ENCODE results near the gene VTI1B. TPM values are rescaled to one million over a fixed set of nuclear protein-coding genes. Genes with fewer than 3 reads are reported as not detected.

Gene VTI1B
- total RNA-seq, 1 donor from 2014 or later = 108 TPM

DNA sequence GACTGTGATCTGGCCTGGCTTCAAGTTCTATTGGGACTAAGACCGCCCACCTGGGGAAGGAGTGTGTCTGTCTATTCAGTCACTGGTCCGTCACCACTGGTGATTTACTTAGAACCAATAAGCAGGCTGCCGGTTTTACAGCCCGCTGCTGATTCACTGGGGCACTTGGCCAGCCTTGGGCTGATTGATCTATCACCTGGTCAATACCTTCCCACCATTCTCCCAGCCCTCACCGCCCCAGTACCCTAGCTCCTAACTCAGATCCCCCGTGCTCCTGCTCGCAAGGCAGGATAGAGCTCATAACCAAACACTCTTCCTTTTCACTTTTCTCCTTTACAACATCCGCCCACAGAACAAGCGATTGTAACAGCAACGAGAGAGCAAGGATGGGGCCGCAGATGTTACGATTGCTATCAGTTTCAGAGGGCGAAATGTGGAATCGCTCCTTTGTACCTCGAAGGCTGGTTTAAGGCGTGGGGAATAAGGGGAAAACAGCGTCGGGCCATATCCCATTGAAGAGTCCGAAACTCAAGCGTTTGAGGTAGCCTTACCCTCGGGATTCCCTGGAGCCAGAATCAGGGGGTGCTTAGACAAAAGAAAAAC, 20.5 kb upstream of the VTI1B start:
- no peaks in the 10 kb centered on the region for H3K27me3 Mint-ChIP-seq (ENCODE audit: low read depth)
- TF ChIP-seq, protein P1, sequence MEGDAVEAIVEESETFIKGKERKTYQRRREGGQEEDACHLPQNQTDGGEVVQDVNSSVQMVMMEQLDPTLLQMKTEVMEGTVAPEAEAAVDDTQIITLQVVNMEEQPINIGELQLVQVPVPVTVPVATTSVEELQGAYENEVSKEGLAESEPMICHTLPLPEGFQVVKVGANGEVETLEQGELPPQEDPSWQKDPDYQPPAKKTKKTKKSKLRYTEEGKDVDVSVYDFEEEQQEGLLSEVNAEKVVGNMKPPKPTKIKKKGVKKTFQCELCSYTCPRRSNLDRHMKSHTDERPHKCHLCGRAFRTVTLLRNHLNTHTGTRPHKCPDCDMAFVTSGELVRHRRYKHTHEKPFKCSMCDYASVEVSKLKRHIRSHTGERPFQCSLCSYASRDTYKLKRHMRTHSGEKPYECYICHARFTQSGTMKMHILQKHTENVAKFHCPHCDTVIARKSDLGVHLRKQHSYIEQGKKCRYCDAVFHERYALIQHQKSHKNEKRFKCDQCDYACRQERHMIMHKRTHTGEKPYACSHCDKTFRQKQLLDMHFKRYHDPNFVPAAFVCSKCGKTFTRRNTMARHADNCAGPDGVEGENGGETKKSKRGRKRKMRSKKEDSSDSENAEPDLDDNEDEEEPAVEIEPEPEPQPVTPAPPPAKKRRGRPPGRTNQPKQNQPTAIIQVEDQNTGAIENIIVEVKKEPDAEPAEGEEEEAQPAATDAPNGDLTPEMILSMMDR (IDR thresholded peaks at IDR 0.05) = no peak
- H3K4me3 Mint-ChIP-seq (ENCODE audit: unreplicated experiment) = peak overlapping the region; percentile 98
- no peak for DNase-seq (ENCODE audit: low spot score)
- peaks cover 13% of the 10 kb centered on the region for H3K36me3 Mint-ChIP-seq (ENCODE audit: low read depth)
- peaks cover 20% of the 10 kb centered on the region for H3K4me1 Mint-ChIP-seq (ENCODE audit: low read depth)
- peak overlapping the region; percentile 94 for H3K27ac Mint-ChIP-seq (ENCODE audit: unreplicated experiment)
- H3K9me3 Mint-ChIP-seq (ENCODE audit: low read depth) = no peaks in the 10 kb centered on the region

DNA sequence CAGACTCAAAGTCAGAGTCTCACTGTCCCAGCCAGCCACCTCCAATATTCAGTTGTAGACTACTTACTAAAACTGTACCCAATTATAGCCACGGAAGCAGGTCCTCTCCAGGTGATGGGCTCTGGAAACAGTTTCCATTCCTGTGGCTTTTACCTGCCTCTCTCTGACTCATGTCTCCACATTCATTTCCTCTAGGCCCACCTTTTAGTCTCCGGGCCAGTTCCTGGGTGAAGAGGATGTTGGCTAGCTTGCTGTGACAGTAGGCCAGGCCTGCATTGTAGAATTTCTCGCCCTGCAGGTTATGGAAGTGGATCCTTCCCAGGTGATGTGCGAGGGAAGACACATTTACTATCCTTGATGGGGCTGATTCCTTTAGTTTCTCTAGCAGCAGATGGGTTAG, 15.6 kb upstream of the VTI1B start:
- Mint-ChIP-seq H3K4me3 (ENCODE audit: unreplicated experiment) (no peak overlapping the region), H3K36me3 (ENCODE audit: low read depth) (peaks cover 33% of the 10 kb centered on the region), H3K4me1 (ENCODE audit: low read depth) (peaks cover 20% of the 10 kb centered on the region), H3K9me3 (ENCODE audit: low read depth) (no peaks in the 10 kb centered on the region), H3K27me3 (ENCODE audit: low read depth) (no peaks in the 10 kb centered on the region), H3K27ac (ENCODE audit: unreplicated experiment) (no peak overlapping the region)
- TF ChIP-seq, protein P1 (IDR thresholded peaks at IDR 0.05) = no peak
- no peak for DNase-seq (ENCODE audit: low spot score)

DNA sequence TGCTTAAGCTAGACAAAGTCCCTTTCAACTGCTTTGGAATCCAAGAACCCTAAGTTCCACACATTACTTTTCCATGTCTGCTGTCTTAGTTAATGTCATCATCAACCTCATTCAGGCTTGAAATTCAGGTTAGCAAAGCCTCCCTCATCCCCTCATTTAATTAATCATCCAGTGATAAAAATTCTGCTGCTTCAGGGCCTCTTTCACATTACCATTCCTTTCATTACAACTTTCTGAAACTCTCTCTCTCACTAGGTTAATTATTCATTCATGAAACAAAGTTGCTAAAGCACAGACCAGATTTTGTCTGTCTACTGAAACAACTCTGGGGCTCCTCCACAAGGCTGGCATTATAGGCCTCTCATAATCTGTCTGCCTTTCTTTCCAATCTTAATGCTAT, 9.4 kb upstream of the VTI1B start:
- DNase-seq (ENCODE audit: low spot score) = no peak
- H3K27me3 Mint-ChIP-seq (ENCODE audit: low read depth) = no peaks in the 10 kb centered on the region
- H3K9me3 Mint-ChIP-seq (ENCODE audit: low read depth) = no peaks in the 10 kb centered on the region
- H3K4me1 Mint-ChIP-seq (ENCODE audit: low read depth) = no peaks in the 10 kb centered on the region
- H3K27ac Mint-ChIP-seq (ENCODE audit: unreplicated experiment) = no peak overlapping the region
- TF ChIP-seq, protein P1 (IDR thresholded peaks at IDR 0.05) = no peak
- peaks cover 24% of the 10 kb centered on the region for H3K36me3 Mint-ChIP-seq (ENCODE audit: low read depth)
- H3K4me3 Mint-ChIP-seq (ENCODE audit: unreplicated experiment) = no peak overlapping the region

DNA sequence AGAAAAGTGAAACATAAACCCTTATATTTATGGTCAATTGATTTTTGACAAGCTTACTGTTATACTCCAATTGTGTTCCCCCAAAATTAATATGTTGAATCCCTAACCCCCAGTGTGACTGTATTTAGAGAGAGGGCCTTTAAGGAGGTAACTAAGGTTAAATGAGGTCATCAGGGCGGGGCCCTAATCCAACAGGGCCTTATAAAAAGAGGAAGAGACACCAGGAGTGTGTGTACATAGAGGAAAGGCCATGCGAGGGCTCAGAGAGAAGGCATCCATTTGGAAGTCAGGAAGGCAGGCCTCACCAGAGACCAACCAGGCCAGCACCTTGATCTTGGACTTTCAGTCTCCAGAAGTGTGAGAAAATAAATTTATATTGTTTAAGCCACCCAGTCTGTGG, 6.5 kb upstream of the VTI1B start:
- no peaks in the 10 kb centered on the region for H3K27me3 Mint-ChIP-seq (ENCODE audit: low read depth)
- TF ChIP-seq, protein P1 (IDR thresholded peaks at IDR 0.05) = no peak
- H3K9me3 Mint-ChIP-seq (ENCODE audit: low read depth) = no peaks in the 10 kb centered on the region
- H3K27ac Mint-ChIP-seq (ENCODE audit: unreplicated experiment) = no peak overlapping the region
- no peaks in the 10 kb centered on the region for H3K4me1 Mint-ChIP-seq (ENCODE audit: low read depth)
- no peak overlapping the region for H3K4me3 Mint-ChIP-seq (ENCODE audit: unreplicated experiment)
- H3K36me3 Mint-ChIP-seq (ENCODE audit: low read depth) = peaks cover 16% of the 10 kb centered on the region
- no peak for DNase-seq (ENCODE audit: low spot score)

DNA sequence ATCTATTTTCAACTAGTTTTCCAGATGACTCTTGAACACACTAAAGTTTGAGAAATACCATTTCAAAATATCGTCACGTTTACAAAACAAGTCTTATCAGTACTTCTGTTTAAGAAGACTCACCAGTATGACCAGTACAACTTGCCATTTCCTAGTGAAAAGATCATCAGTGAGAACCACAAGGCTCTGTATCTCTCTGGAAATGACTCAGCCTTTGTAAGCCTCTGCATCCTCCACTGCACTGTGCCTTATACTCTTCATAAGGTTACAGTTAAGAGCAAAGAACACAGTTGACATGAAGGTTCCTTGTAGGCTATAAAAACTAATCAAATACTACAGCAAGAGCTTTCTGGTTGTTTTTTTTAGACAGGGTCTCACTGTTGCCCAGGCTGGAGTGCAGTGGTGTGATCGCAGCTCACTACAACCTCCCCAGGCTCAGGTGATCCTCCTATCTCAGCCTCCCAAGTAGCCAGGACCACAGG, 5.7 kb upstream of the VTI1B start:
- Mint-ChIP-seq H3K27me3 (ENCODE audit: low read depth) (no peaks in the 10 kb centered on the region), H3K27ac (ENCODE audit: unreplicated experiment) (no peak overlapping the region), H3K4me1 (ENCODE audit: low read depth) (peaks cover 6% of the 10 kb centered on the region), H3K4me3 (ENCODE audit: unreplicated experiment) (no peak overlapping the region), H3K9me3 (ENCODE audit: low read depth) (no peaks in the 10 kb centered on the region), H3K36me3 (ENCODE audit: low read depth) (peaks cover 14% of the 10 kb centered on the region)
- no peak for DNase-seq (ENCODE audit: low spot score)
- TF ChIP-seq, protein P1 (IDR thresholded peaks at IDR 0.05) = no peak

Data from chondrocyte (in vitro differentiated cells).